Forelimb muscle (tissue), 1 donor: ENCODE measurements around the gene SP5. TPM values are rescaled to one million over a fixed set of nuclear protein-coding genes. Genes with fewer than 3 reads are reported as not detected.
"Not testable (repeated sequence)": the region's sequence is repeated elsewhere in the genome, so short reads cannot be mapped to it uniquely, and the experiment has no call there.

Experiments
- DNase-seq: peaks from one replicate; pipeline ENCODE4 v3.0.0-alpha.2; 2013; ENCODE audit warnings: low read depth
- polyA plus RNA-seq: library from polyadenylated mRNA; unstranded; fragments of 120-200 nt; gene quantifications from one replicate; pipeline ENCODE4 v1.2.1, GENCODE V29; 2013; ENCODE audit not compliant: insufficient read length

Gene SP5
- 7.2 TPM for polyA plus RNA-seq

DNA sequence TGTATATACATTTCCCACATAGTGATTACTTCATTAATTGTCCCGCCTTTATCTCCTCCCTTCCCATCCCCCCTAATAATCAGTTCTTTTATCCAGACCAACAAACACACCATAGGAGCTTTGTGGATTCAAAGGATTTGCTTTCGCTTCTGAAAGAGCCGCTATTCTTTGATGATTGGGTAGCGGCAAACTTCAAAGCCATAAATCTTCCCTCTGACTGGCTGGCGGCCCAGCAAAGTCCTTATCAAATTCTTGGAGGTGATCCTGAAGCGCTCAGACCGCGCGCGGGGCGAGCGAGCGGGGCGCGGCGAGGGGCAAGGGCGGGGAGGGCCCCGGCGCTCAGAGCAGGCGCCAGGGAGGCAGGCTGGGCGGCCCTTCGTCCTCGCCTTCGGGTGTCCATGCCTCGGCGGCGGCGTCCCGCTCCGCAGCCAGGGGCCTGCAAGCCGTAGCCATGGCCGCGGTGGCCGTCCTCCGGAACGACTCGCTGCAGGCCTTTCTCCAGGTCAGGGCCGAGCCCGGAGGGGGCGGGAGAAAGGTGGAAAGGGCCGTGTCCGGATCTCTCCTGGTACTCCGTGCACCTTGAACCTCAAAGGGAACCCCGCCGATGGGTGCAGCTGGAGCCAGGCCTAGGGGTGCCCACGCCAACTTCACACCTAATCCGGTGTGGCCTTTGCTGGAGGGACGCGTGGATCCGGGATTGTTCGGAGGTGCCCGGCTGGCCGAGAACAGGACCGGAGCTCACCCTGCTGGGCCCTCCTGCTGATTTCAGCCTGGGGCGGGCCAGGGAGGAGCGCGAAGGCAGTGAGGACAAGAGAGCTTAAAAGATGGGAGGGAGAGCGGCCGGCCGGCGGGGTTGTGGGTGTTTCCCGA lies at the start of gene SP5:
Gene SP5 (plus strand): TSS at position 276 of the 870 bp plus-strand sequence. CDS start 176 bp downstream, at position 452.
- DNase-seq: no peak

DNA sequence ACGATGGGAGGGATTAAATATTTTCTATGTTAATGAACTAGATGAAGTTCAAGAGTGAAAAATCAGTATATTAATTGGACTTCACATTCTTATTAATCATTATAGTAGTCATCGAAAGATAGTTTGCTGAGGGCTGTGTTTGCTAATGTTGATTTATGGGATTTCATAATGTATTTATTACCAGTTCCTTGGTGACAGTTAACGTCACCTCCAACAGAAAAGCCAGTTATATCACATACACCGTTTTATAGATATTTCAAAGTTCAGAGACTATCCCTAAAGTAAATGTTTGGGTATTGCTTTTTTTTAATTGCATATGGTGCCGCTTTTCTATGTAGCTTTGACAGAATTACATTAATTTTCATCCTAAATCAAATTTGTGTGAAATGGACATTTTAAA lies 49.4 kb upstream of the SP5 start:
- no peak for DNase-seq

DNA sequence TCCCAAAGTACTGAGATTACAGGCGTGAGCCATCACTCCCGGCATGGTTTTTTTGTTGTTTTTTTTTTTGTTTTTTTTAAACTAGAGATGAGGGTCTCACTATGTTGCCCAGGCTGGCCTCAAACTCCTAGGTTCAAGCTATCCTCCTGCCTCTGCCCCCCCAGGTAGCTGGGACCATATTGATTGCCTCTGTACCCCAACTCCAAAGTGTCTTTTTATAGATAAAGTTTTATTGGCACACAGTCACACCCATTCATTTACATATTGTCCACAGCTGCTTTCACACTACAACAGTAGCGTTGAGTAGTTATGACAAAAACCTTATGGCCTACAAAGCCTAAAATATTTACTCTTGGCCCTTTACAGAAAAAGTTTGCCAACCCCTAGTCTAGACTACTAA lies 45.2 kb upstream of the SP5 start:
- DNase-seq: no peak

DNA sequence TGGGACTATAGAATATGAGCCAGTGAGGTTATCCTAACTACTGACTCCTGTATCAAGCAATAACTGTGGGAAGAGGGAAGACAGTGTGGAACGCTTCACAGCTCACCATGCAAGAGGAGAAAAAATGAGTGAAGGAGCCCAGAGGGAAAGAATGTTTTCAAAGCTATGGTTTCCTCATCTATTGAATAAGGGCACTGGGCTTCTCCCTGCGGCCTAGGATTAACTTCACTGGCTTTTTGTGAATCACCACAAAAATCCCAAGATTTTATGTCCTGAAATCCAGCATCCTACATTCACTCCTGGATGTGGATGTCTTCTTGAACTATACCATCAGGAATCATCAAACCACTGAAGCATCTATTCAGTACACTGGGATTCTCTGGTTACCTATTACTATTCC lies 44.5 kb upstream of the SP5 start:
- no peak for DNase-seq

DNA sequence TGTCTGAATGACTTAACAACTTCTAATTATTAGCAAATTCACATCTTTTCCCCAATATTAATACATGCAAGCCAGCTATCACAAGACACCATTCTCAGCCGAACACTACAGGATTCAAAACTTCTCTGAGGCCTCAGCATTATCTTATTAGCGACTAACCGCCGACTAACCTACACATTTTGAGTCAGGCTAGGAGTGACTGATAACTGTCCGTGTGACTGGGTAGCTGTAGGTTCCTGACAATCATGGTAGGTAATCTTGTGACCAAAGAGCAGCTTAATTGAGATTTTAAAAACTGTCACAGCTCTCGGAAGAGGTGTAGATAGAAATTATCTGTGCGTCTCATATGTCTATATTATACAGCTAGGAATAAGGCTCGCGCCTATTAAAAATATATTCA lies 44.1 kb upstream of the SP5 start:
- DNase-seq: no peak

DNA sequence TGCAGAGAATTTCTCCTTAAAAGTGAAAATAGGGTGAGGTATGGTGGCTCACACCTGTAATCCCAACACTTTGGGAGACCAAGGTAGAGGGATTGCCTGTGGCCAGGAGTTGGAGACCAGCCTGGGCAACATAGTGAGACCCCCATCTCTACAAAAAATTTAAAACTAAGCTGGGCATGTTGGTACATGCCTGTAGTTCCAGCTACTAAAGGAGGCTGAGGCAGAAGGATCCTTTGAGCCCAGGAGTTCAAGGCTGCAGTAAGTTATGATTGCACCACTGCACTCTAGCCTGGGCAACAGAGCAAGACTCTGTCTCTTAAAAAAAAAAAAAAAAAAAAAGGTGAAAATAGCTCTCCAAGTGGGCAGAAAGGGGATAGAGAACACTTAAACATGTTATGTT lies 40.9 kb upstream of the SP5 start:
- DNase-seq: not testable (repeated sequence)

DNA sequence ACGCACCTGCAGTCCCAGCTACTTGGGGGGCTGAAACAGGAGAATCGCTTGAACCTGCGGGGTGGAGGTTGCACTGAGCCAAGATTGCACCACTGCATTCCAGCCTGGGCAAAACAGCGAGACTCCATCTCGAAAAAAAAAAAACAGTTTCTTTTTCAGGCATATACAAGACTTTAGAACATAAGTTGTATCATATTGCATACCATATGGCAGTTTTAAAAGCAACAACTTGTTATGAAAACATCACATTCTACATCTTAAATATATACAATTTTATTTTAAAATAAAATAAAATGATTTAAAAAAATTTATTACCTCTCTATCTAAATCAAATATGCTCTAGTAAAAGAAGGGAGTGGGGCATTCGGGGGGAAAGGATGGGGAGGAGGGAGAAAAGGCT lies 39.4 kb upstream of the SP5 start:
- no peak for DNase-seq

DNA sequence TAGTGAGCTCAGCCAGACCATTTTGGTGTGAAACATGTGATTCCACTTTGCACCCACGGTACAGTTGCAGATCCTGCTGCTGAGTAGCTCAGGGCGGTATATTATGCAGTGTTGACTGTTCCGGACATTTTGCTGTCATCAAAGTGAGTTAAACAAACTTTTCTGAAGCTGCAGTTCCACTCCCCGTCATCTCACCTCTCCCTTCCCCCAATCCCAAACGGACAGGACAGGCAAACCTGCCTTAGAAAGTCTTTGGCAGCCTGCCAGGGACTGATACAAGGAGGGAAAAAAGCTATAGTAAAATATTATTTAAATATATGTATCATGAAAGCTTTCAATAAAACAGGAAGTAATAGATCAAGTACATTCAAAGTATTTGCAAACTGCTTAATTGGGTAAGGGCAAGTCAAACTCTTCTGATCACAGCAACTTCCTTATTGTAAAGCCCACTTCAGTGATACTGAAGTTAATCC lies 35.5 kb upstream of the SP5 start:
- DNase-seq: no peak

DNA sequence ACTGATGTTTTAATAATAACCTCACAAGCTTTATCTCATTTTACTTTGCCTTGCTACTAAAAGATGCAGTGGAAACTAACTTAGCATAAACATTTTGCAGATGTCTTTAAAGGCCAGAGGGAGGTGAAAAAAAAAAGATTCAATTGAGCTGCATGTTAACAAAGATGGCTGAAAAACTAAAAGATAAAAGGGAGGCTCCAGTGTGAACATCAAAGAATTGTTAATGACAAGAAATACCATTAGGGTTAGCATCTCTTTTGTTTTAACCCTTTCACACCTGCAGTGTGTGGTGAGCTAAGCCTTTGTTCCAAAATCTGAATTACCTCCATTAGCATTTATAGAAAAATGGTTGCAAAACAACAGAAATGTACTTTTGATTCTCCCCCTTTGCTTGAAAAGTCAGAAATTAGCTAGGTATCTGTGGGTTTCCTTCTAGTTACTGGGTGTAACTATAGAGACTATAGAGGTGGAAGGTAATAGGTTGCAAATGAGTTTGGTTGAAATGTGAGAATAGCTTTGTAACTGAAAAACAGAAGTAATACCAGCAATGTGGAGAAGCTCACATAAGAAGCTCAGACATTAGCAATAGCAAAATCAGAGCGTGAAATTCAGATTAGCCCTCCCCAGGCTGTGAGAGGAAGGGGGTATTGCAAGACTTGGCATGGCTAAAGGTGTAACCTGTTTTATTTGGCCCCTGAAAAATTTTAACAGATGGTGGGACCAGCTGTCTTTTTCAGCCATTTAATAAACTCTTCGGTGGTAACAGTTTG lies 34.8 kb upstream of the SP5 start:
- DNase-seq: no peak

DNA sequence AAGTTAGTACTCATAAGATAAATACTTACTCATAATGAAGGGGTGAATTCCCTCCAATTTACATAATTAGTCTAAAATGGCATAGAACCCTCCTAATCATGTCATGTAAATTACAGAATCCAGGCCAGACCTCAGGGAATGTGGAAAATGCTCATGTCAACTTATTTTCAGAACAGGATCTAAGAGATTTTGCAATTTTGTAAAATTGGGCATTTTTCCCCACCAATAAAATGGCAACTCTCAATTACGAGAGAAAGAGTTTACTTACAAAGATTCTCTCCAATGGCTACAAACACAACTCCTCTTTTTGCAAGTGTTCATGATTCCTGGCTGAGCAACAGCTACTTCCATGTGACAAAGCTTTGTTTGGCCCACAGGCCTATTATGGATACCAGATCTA lies 33.8 kb upstream of the SP5 start:
- DNase-seq: no peak

DNA sequence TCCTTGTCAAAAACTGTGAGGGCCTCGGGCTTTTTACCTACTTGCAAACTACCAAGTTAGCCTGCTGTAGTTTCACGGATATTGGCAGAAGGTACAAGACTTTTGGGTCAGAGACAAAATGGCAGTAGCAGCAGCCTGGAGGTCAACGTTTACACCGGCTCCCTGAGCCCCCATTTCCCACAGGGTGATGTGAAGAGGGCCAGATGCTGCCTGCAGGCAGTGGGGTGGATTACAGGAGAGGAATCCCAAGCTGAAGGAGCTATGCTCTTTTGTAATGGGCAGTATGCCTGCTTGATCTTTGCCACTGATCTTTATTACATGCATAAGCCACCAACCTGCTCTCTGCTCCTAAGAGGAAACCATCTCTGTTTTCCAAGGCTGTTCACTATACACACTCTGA lies 29.5 kb upstream of the SP5 start:
- DNase-seq: no peak

DNA sequence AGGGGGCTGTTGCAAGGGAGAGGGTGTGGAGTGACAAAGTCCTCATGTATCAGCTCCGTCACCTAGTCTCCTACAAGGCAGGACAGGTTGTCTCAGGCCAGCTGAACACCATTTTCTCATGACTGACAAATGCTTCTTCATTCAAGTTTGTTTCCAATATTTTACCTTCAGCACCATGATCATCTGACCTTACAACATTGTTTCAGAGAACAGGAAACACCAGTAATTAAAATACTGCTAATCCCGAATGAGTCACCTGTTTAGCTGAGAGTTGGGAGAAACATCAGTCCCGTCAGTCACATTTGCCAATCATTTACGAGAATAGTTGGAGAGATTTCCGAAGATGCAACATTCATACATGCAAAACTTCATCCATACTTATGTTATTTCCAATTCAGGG lies 25.7 kb upstream of the SP5 start:
- no peak for DNase-seq

DNA sequence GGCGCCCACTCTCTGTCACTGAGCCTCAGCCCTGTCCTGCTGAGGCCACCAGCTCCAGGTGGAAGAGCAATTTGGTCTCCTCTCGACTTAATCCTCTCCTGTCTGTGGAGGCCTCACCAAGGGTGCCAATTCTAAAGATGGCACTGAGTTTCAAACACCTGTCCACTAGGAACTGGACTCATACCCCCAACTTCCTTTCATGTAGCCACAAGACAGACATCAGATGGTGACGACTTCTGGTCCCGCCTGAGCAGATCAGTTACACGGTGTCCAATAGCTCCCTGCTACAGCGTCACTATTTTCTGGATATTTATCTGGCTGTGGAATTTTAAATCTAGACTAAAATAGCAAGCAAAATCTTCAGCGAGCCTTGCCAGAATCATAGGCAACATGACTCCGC lies 24.5 kb upstream of the SP5 start:
- no peak for DNase-seq

DNA sequence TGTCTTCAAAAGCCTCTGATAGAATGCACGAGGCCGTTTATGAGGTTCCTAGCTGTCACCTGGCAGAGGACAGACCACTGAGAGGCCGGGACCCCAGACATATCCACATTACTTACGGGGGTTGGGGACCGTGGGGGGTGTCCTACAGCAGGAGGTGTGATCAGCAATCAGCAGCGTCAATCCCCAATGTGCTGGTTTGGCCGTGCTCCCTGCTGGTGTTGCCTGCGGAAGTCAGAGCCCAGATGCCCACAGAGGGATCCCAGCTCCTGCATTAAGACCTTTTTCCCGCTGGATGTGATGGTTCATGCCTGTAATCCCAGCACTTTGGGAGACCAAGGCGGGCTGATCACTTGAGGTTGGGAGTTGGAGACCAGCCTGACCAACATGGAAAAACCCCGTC lies 20.8 kb upstream of the SP5 start:
- no peak for DNase-seq

DNA sequence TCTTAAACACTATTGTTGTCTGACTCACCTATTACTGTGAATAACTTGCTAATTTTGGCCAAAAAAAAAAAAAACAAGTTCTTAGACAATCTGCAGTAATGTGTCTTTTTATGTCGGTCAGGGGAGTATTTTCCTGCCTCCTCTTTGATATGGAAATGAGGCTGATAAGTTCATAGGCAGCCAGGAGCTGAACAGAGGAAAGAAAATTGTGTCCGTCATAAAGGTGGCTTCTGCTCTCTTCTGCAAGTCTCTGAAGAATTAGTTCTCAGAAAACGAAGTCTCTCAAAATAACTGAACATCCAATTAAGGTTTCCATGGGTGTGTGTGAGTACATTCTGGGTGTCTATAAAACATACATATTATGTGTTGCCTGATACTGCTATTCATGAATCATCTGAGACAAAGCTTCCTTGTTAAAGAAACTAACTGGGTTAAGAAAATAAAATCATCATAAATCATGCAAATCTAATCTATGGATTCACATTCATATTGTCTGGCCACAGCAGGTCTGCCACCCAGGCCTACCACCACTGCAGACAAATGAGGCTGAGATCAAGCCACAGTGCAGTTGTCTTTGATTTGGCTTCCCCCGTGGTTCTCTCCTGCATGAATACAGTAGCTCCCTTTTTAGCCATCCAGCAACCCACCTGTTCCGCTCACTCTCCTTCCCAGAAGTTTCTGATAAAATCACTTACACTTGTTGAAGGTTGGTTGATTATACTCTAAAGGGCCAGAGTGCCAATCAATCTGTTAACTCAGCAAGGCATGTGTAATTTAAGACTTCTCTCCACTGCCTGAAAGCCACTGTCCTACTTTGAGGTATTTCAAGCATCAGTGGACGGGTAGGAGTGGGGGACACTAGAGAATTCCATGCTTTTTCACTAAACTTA lies 19.4 kb upstream of the SP5 start:
- no peak for DNase-seq

DNA sequence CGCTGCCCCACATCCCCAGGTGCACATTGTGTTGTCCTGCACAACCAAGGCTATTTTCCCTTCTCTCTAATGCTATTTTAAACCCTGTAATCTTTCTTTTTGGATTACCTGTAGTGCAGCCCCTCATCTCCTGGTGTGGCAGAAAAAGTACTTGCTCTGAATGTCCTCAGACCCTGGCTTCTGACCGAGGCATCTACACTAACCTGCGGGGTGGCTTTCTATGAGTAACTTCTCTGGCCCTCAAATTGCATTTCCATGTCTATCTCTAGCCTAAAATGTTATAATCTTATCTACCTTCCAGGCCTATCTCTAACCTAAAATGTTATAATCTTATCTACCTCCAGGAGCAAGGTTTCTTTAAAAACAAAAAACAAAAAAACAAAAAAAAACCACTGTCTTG lies 18.2 kb upstream of the SP5 start:
- DNase-seq: no peak

DNA sequence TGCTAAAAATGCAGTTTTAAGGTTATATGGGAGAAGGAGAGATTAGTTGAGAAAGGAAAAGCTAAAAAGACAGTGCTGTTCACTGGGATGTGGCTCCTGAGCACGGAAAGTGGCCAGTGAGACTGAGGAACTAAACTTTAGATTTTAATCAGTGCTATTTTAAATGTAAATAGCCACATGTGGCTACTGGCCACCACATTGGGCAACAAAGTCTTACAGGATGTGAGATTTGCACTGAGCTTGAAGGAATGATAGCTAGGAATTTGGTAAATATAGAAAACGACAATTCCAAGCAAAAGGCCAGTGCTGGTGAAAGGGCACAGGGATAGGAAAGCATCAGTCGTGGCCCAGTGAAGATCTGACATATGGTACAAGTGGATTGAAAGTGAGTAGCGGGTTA lies 14.1 kb upstream of the SP5 start:
- DNase-seq: no peak

DNA sequence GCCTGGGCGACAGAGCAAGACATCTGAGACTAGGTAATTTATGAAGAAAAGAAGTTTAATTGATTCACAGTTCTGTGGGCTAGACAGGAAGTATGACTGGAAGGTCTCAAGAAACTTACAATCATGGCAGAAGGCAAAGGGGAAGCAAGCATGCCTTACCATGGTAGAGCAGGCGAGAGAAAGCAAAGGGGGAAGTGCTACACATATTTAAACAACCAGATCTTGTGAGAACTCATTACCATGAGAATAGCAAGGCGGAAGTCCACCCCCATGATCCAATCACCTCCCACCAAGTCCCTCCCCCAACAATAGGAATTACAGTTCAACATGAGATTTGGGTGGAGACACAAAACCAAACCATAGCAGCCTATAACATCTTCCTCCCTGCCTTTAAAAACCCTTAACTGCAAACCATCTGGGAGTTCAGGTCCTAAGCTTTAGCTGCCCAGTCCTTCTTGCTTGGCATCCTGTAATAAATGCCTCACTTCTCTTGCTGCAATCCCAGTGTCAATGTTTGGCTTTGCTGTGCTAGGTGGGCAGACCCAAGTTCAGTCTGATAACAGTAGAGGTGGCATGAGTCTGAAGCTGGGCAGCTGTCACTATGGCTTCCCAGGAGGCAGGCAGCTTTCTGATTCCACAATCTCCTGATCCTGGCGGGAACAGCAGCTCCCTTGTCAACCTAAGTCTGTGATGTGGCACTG lies 11.2 kb upstream of the SP5 start:
- DNase-seq: no peak

DNA sequence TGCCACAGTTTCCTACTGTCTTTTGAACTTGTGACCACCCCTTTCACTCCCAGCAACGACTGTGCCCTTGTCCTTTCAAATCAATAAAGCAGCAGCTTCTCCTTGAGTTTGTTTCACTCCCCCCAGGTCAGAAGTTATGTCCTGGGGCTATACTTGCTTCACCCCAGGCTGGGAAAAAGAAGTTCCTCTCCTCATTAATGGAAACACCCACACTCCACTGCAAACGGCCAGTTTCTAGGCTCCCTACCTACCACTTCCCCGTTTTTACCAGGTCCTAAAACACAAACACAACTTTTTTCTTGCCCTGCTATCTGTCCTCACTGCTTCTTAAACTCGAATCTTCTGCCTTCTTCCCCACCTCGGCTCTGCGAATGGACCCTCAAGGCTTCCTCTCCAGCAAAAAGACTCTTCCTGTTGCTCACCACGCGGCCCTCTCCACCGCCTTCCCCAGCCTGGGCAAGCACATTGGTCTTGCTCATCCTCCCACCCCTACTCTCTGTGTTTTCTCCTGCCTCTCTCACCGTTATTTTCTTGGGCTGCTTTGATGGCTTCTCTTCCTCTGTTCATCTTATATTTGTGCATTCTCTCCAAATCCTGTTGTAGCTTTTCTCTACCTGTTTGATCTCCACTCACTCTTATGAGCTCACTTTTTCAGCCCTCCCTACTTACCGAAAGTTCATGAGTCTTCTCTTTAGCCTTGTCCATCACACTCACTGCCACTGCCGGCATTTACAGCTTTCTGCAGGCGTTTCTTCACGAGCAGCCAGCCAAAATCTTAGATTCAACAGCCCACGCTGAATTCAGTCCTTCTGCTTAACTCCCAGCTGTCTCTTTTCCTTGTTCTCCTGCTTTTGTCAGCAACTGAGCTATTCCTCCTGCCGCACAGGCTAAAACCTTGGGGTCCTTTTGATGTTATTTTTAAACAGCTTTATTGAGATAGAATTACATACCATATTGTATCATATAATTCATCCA lies 7.0 kb upstream of the SP5 start:
- DNase-seq: no peak

DNA sequence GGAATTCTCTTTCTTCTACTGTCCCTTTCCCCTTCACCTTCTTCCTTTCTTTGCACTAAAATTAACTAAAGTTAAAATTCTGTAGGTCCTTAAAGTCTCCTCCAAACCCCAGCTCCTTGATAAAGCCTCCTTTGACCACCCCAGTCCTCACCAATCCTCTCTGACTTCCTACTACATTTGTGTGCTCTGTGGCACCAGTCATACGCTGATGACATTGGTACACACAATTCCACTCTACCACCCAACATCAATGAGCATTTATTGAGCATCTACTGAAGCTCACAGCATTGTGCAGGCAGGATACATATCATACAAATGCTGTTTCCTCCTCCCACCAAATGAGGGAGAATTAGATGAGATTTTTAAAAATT lies 4.5 kb upstream of the SP5 start:
- DNase-seq: no peak
